ENCODE results near the gene PLCB3. TPM values are rescaled to one million over a fixed set of nuclear protein-coding genes. Genes with fewer than 3 reads are reported as not detected.

The PLCB3 gene
- total RNA-seq: 10 to 100 TPM; 10.8 to 17.9 (median 16.3) TPM

DNA sequence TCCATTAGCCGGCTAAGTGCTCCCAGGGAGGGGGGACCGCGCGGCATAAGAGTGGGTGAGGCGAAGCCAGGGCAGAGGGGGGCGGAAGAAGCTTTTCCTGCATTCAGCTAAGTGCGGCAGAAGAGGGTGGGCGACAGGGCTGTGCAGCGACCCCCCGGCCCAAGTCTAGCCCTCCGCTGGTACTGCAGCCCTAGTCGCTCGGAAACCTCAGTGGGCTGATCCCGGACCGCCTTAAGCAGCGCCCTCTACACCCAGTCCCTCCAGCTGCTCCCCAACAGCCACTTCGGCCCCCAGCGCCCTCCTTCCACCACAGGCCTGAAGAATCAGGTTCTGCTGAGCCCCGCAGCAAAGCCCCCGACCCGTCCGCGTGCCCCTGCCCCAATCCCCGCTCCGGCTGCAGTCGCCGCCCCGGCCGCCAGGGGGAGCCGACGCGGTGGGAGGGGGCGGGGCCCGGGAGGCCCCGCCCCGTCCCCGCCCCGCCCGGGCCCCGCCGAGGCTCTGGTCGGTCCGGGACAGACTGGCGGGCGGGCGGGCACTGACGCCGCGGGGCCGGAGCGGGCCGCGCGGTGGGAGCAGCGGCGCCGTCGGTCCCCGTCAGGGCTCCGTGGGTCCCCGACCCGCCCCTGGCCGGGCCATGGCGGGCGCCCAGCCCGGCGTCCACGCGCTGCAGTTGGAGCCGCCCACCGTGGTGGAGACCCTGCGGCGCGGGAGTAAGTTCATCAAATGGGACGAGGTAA is at the start of gene PLCB3:
Gene PLCB3 (plus strand): TSS at position 515 of the 737 bp plus-strand sequence. CDS start 120 bp downstream, at position 635.
- TF ChIP-seq, protein P1, sequence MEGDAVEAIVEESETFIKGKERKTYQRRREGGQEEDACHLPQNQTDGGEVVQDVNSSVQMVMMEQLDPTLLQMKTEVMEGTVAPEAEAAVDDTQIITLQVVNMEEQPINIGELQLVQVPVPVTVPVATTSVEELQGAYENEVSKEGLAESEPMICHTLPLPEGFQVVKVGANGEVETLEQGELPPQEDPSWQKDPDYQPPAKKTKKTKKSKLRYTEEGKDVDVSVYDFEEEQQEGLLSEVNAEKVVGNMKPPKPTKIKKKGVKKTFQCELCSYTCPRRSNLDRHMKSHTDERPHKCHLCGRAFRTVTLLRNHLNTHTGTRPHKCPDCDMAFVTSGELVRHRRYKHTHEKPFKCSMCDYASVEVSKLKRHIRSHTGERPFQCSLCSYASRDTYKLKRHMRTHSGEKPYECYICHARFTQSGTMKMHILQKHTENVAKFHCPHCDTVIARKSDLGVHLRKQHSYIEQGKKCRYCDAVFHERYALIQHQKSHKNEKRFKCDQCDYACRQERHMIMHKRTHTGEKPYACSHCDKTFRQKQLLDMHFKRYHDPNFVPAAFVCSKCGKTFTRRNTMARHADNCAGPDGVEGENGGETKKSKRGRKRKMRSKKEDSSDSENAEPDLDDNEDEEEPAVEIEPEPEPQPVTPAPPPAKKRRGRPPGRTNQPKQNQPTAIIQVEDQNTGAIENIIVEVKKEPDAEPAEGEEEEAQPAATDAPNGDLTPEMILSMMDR (IDR thresholded peaks at IDR 0.05; ENCODE audit: low read depth): no peak

DNA sequence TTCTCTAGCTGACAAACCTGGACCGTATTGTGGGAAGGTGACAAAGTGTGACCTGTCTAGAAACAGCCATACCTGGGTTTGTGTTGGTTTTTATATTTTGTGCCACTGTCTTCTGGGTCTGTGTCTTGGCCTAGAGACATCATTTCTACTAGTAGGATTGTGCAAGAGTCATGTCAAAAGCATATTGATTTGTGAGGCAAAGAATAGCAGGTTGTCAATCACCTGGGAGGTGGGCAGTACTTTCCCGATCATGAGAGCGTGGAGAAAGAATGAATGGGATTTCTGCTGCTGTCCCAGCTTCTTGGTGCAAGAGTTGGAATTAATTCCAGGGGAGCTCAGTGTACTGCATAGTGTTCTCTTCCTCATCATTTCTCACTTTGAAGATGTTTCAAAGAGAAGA is 49.8 kb upstream of the PLCB3 start:
- TF ChIP-seq, protein P1 (IDR thresholded peaks at IDR 0.05; ENCODE audit: low read depth): no peak

DNA sequence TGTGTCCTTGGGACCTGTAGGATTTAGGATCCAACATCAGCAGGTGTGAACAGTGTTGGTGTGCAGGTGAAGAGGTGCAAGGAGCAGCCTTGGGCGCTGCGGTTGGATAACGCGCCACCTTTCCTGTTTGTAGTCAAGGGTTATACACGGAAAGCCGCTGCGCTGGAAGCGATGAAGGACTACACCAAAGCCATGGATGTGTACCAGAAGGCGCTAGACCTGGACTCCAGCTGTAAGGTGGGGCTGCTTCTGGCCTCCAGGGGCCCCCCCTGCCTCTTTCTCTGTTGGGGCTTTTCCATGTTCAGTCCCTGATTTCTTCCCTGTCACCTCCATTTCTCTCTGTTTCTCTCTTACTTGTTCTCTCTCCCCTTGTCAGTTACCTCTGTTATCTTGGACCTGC is 48.3 kb upstream of the PLCB3 start:
- TF ChIP-seq, protein P1 (IDR thresholded peaks at IDR 0.05; ENCODE audit: low read depth): no peak

DNA sequence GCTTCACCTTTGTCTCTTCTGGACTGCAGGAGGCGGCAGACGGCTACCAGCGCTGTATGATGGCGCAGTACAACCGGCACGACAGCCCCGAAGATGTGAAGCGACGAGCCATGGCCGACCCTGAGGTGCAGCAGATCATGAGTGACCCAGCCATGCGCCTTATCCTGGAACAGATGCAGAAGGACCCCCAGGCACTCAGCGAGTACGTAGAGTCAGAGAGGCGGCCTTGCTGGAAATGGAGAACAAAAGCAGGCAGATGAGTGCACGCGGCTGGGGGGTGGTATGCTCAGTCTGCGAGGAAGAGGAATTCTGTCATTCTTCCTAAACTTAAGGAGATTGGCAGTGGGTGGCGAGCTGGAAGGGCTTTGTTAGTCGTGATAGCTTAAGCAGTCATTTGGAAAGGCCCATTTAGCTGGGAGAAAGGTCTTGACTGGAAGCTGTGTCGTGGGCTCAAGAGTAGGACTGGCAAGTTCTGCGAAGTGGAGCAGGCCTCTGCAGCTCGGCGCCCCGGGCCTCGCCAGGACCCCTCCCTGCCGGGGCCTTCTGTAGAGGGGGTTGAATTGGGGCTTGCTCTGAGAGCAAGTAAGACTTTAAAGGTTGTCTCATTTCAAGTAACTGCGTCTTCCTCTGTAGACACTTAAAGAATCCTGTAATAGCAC is 47.8 kb upstream of the PLCB3 start:
- TF ChIP-seq, protein P1 (IDR thresholded peaks at IDR 0.05; ENCODE audit: low read depth): no peak

DNA sequence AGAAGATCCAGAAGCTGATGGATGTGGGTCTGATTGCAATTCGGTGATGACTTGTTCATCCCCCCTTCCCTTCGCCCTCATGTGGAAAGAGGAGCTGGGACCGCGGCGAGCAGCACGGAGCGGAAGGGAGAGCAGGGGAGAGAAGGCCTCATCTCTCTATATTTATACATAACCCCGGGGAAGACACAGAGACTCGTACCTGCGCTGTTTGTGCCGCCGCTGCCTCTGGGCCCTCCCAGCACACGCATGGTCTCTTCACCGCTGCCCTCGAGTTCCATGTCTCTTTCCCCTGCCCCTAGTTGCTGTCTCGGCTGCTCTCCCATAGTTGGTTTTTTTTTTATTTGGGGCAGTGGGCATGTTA is 47.3 kb upstream of the PLCB3 start:
- TF ChIP-seq, protein P1 (IDR thresholded peaks at IDR 0.05; ENCODE audit: low read depth): no peak

DNA sequence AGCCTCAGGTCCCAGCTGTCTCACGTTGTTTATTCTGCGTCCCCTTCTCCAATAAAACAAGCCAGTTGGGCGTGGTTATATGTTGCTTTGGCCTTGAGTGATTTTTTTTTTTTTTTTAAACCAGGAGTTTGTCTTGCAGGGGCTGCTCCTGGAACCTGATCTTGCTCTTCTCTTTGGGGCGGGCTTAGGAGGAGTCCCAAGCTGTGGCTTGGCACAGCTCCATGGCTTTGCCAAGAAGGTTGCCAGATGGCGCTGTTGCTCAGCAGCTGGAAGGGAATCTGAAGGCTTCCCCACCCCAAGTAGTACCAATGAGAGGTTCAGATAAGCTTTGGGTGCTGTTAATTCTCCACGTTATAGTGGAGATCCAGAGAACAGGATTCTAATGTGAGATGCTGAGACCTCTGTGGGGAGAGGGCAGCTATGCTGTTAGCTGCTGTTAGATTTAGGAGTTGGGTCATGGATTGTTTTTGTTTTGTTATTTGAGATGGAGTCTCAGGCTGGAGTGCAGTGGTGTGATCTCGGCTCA is 46.8 kb upstream of the PLCB3 start:
- TF ChIP-seq, protein P1 (IDR thresholded peaks at IDR 0.05; ENCODE audit: low read depth): no peak

DNA sequence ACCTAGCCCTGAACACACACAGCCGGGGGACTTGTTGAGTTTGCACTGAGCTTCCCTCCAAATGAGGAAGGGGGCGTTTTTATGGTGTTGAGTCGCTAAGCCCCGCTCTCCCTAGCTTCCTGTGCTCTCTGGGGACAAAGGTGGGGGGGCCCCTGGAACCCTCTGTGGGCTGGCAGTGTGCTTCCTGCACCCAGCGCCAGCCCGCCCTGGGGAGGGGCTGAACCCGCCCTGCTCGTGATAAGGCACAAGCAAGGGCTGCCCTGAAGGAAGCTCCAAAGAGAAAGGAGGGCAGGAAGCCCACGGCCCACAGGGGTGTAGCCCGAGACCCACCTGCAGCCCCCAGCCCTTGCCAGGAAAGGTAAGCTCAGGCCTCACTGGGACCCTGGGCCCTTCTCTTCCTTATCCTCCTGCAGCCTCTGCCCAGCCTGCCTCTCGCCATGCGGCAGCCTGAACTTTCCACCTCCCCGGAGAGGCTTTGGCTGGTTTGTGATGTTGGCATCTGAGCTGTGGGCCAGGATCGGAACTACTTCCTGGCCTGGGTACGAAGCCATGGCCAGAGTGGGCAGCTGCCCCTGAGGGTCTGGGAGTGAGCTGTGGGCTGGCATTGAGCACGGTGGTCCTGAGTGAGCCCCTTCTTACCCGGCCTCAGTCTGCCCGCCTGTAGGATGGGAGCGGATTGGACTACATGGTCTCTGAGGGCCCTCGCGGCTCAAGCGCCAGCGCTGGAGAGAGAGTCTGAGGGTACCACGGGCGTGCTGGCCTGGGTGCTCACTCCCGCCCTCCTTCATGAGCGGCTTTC is 44.7 kb upstream of the PLCB3 start, which contains the start of gene FERMT3:
Gene FERMT3 (plus strand): TSS at position 265 of the 799 bp plus-strand sequence. CDS start 644 bp downstream, outside the sequence.
- TF ChIP-seq, protein P1 (IDR thresholded peaks at IDR 0.05; ENCODE audit: low read depth): no peak
